ENCODE measurements around the gene MCUR1.
"Not testable (repeated sequence)": the region's sequence is repeated elsewhere in the genome, so short reads cannot be mapped to it uniquely, and the experiment has no call there.

Gene MCUR1

GRCh38 chr6:13814176-13814937, at the start of gene MCUR1:
Gene MCUR1 (minus strand): TSS chr6:13814557. CDS start chr6:13814429, 128 bp downstream.
- H3K36me3 ChIP-seq (ENCODE audit: low read depth) = 0 out of 2 replicates have a peak, but pooled peaks cover under 1% of the 10 kb centered on the region
- H3K27me3 ChIP-seq (ENCODE audit: insufficient read depth, poor library complexity, severe bottlenecking) = no peaks in the 10 kb centered on the region
- ATAC-seq (ENCODE audit: low read depth) (peak; percentile 81), DNase-seq (ENCODE audit: low spot score) (peak; percentile 86)
- no peaks in the 10 kb centered on the region for H3K9me3 ChIP-seq (ENCODE audit: severe bottlenecking)
- TF ChIP-seq, protein P1, sequence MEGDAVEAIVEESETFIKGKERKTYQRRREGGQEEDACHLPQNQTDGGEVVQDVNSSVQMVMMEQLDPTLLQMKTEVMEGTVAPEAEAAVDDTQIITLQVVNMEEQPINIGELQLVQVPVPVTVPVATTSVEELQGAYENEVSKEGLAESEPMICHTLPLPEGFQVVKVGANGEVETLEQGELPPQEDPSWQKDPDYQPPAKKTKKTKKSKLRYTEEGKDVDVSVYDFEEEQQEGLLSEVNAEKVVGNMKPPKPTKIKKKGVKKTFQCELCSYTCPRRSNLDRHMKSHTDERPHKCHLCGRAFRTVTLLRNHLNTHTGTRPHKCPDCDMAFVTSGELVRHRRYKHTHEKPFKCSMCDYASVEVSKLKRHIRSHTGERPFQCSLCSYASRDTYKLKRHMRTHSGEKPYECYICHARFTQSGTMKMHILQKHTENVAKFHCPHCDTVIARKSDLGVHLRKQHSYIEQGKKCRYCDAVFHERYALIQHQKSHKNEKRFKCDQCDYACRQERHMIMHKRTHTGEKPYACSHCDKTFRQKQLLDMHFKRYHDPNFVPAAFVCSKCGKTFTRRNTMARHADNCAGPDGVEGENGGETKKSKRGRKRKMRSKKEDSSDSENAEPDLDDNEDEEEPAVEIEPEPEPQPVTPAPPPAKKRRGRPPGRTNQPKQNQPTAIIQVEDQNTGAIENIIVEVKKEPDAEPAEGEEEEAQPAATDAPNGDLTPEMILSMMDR (IDR thresholded peaks at IDR 0.05; ENCODE audit: poor library complexity, severe bottlenecking) = peak; percentile 30
- peak within 1 kb of the TSS; percentile 72 for H3K4me3 ChIP-seq (ENCODE audit: severe bottlenecking)
- H3K4me1 ChIP-seq (ENCODE audit: insufficient read depth, poor library complexity, severe bottlenecking) = peaks cover 10% of the 10 kb centered on the region
- H3K27ac ChIP-seq (ENCODE audit: poor library complexity, severe bottlenecking) = peak within 1 kb of the TSS; percentile 71

- Histone ChIP-seq H3K27me3 (ENCODE audit: insufficient read depth, poor library complexity, severe bottlenecking) (no peaks in the 10 kb centered on the region), H3K27ac (ENCODE audit: poor library complexity, severe bottlenecking) (no peak overlapping the region), H3K4me1 (ENCODE audit: insufficient read depth, poor library complexity, severe bottlenecking) (no peaks in the 10 kb centered on the region), H3K9me3 (ENCODE audit: severe bottlenecking) (no peaks in the 10 kb centered on the region), H3K36me3 (ENCODE audit: low read depth) (no peaks in the 10 kb centered on the region), H3K4me3 (ENCODE audit: severe bottlenecking) (no peak overlapping the region)
- DNase-seq (ENCODE audit: low spot score) = no peak
- peak; percentile 36; the same call in 1 of the 3 replicates for ATAC-seq (ENCODE audit: low read depth)
- TF ChIP-seq, protein P1 (IDR thresholded peaks at IDR 0.05; ENCODE audit: poor library complexity, severe bottlenecking) = no peak
Measured at GRCh38 chr6:13863699-13864155, 49.4 kb upstream of the MCUR1 start.

- not testable (repeated sequence) for H3K27ac ChIP-seq (ENCODE audit: poor library complexity, severe bottlenecking); H3K27me3 ChIP-seq (ENCODE audit: insufficient read depth, poor library complexity, severe bottlenecking); H3K36me3 ChIP-seq (ENCODE audit: low read depth); ATAC-seq (ENCODE audit: low read depth); DNase-seq (ENCODE audit: low spot score); H3K9me3 ChIP-seq (ENCODE audit: severe bottlenecking); H3K4me1 ChIP-seq (ENCODE audit: insufficient read depth, poor library complexity, severe bottlenecking); H3K4me3 ChIP-seq (ENCODE audit: severe bottlenecking)
Measured at GRCh38 chr6:13860556-13861185, 46.3 kb upstream of the MCUR1 start.

GRCh38 chr6:13859871-13860555, 45.7 kb upstream of the MCUR1 start:
- Histone ChIP-seq H3K4me3 (ENCODE audit: severe bottlenecking) (peak overlapping the region; percentile 17), H3K27ac (ENCODE audit: poor library complexity, severe bottlenecking) (no peak overlapping the region), H3K36me3 (ENCODE audit: low read depth) (no peaks in the 10 kb centered on the region), H3K9me3 (ENCODE audit: severe bottlenecking) (no peaks in the 10 kb centered on the region), H3K4me1 (ENCODE audit: insufficient read depth, poor library complexity, severe bottlenecking) (no peaks in the 10 kb centered on the region), H3K27me3 (ENCODE audit: insufficient read depth, poor library complexity, severe bottlenecking) (no peaks in the 10 kb centered on the region)
- ATAC-seq (ENCODE audit: low read depth) = peak; percentile 12; the same call in 2 of the 3 replicates
- no peak for DNase-seq (ENCODE audit: low spot score)
- TF ChIP-seq, protein P1 (IDR thresholded peaks at IDR 0.05; ENCODE audit: poor library complexity, severe bottlenecking) = no peak

GRCh38 chr6:13854716-13855250, 40.4 kb upstream of the MCUR1 start:
- ATAC-seq (ENCODE audit: low read depth) (no peak), DNase-seq (ENCODE audit: low spot score) (no peak)
- no peaks in the 10 kb centered on the region for H3K4me1 ChIP-seq (ENCODE audit: insufficient read depth, poor library complexity, severe bottlenecking)
- TF ChIP-seq, protein P1 (IDR thresholded peaks at IDR 0.05; ENCODE audit: poor library complexity, severe bottlenecking) = no peak
- no peak overlapping the region for H3K27ac ChIP-seq (ENCODE audit: poor library complexity, severe bottlenecking)
- no peak overlapping the region for H3K4me3 ChIP-seq (ENCODE audit: severe bottlenecking)
- no peaks in the 10 kb centered on the region for H3K36me3 ChIP-seq (ENCODE audit: low read depth)
- H3K27me3 ChIP-seq (ENCODE audit: insufficient read depth, poor library complexity, severe bottlenecking) = no peaks in the 10 kb centered on the region
- no peaks in the 10 kb centered on the region for H3K9me3 ChIP-seq (ENCODE audit: severe bottlenecking)

All from RWPE2 (cell line).